HG03135 (cell line): ENCODE results near the gene ARMC6.
"Not testable (repeated sequence)": the region's sequence is repeated elsewhere in the genome, so short reads cannot be mapped to it uniquely, and the experiment has no call there.

ENCODE experiments used
- ATAC-seq: cut with Tn5 transposase; IDR thresholded peaks from one replicate; pipeline ENCODE4 v1.9.1; 2021; ENCODE audit warnings: mild to moderate bottlenecking, moderate library complexity; ENCODE audit not compliant: unreplicated experiment

The ARMC6 gene

DNA sequence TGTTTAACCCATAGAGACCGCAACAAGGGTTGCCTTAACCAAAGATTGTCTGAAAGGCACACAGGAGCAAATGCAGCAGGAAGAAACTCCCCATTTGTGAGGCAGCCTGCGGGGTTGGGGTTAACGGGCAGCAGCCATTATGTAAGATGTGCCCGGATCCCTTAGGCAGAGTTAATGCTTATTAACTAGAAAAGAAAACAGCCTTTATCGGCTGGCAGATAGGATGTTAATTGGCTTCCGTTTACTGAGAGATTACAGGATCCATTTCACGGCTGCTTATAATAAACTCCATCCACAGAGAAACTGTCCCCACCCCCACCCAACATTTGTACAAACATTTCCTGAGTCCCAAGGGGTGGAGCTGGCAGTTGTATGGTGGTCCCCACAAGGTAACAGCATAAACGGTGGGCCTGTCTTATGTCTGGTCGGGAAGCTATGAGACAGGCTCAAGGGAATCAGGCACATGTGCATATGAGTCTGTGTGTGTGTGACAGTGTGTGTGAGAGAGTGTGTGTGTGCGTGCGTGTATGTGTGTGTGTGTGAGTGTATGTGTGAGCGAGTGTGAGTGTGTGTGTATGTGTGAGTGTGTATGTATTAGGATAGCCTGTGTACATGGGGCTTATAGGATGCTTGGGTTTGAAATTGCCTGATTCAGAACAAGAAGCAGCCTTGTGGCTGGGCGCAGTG, 40.9 kb downstream of the ARMC6 start:
- ATAC-seq = no peak

DNA sequence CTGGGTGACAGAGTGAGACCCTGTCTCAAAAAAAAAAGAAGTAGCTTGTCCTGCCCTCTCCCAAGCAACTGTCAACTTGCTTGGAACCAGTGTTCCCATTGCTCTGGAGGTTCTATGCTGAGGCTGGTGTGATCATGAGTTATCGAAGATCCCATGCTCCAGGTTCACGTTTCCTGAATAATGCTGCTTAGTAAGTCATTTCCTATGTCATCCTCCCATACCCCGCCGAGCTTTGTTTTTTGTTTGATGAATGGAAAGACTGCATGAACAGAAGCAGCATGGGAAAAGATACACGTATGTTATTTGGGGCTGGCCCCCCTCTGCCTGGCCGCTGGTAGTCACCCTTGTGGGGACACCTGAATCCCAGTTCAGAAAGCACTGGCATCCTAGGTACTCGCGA, 41.7 kb downstream of the ARMC6 start:
- no peak for ATAC-seq

DNA sequence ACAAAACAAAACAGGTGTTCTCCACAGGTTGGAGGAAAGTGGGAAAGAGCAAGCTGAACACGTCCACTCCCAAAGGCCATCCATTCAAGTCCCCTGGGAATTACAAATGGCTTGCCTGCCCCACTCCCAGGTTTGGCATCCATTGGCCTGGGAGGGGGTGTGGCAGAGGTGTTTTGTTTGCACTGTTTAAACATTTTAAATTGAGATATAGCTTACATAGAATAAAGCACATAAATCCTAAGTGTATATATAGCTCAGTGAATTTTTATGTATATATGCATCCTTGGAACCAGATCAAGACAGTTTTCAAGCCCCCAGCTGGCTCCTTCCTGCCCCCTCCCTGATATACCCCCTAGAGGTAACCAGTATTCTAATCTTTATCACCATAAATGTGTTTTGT, 43.1 kb downstream of the ARMC6 start:
- no peak for ATAC-seq

DNA sequence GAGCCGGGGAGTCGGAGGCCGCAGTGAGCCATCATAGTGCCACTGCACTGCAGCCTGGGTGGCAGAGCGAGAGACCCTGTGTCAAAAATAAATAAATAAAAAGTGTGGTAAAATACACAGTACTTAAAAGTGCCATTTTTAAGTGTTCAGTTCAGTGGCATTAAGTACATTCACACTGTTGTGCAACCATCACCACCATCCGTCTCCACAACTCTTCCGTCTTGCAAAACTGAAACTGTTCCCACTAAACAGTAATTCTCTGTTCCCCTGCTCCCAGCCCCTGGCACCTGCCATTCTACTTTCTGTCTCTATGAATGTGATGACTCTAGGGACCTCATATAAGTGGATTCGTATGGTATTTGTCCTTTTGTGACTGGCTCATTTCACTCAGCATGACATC, 43.7 kb downstream of the ARMC6 start:
- ATAC-seq = no peak

DNA sequence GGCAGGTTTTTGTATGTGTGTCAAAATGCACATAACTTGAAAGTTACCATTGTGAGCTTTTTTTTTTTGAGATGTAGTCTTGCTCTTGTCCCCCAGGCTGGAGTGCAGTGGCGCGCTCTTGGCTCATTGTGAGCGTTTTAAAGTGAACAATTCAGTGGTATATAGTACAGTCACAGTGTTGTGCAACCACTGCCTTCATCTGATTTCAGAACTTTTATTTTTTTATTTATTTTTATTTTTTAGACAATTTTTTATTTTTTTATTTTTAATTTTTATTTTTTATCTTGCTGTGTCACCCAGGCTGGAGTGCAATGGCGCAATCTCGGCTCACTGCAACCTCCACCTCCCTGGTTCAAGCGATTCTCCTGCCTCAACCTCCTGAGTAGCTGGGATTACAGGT, 45.4 kb downstream of the ARMC6 start:
- ATAC-seq = no peak

DNA sequence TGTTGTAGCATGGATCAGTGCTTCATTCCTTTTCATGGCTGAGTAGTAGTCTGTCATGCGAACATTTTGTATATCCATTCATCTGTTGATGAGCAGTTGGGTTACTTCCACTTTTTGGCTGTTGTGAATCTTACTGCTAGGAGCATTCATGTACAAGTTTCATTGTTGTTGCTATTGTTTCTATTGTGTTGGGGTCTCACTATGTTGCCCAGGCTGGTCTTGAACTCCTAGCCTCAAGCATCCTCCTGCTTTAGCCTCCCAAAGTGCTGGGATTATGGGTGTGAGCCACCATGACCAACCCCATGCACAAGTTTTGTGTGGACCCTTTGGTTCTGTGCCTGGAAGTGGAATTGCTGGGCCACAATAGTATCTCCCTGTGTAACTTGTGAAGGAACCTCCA, 46.2 kb downstream of the ARMC6 start:
- no peak for ATAC-seq

DNA sequence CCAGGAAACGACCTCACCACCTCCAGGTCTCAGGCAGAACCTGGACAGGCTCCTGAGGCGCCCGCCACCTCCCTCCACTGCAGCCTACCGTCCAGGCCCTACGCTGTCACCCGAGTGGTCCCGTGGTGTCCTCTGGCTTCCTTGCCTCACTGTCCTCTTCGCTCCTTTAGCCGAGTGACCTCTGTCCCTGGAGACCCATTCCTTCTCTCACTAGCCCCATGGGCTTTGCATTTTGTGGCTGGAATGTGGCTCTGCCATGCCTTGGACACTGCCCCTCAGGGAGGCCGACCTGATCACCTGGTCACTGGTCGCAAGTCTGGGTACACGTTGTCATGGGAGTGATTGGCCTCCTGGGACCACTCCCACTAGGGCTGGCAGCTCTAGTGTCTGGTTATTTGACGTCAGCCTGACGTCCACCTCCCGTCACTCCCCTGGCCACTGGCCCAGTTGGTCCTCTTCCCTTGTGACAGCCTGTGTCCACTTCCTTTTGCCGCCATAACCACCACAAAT, 48.3 kb downstream of the ARMC6 start:
- no peak for ATAC-seq

DNA sequence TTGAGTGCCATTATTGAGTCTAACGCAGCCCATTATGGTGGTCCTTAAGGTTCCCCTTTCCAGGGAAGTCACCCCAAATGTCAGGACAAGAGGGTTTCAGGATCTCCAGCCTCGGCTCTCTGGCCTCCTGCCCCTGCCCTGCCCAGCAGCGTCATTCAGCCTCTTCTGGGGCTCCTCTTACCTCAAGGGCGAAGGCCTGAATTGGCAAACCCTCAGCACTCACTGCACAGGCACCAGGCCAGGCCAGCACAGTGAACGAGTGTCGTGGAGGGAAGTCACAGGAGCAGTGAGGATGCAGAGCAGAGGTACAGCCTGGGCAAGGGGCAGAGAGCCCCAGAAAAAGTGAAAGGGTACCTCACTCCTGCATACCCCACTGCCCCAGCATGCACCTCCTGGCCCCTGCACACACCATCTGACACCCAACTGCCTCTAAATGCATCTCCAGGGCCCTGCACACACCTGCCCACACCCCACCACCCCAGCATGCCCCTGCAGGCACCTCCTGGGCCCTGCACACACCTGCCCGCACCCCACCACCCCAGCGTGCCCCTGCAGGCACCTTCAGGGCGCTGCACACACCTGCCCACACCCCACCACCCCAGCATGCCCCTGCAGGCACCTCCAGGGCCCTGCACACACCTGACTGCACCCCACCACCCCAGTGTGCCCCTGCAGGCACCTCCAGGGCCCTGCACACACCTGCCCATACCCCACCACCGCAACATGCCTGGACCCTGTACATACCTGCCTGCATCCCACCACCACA, 50.2 kb downstream of the ARMC6 start:
- no peak for ATAC-seq

DNA sequence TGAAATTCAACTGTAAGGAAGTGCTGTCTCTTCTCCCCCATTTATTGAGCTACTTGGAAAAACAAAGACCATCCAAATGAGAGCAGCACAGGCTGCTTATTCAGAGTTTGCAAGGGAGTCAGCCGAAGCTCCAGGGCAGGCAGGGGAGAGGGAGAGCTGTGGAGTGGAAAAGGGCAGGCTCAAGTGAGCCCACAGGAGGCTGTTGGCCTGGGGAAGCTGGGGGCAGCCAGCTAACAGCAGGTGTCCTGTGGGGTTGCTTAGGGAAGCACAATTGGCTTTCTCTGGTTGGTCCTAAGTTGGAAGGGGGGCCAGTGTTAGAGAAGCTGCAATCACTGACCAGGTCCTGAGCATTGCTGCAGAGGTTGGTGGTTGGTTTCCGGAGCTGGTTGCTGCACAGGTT, 54.3 kb downstream of the ARMC6 start:
- ATAC-seq = no peak

DNA sequence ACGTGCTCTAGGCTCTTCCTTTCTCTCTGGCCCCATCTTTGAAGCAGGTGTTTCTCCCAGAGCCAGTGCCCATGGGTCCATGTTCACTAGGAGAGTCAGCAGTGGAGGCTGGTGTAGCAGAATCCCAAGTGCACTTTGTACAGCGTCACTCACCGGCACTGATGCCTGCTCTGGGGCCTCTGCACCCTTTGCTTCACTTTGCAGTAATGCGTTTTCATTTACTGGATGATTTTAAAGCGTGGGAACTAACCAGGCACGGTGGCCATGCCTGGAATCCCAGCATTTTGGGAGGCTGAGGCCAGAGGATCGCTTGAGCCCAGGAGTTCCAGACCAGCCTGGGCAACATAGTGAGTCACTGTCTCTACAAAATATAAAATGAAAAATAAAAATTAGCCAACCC, 61.1 kb downstream of the ARMC6 start:
- ATAC-seq = no peak

DNA sequence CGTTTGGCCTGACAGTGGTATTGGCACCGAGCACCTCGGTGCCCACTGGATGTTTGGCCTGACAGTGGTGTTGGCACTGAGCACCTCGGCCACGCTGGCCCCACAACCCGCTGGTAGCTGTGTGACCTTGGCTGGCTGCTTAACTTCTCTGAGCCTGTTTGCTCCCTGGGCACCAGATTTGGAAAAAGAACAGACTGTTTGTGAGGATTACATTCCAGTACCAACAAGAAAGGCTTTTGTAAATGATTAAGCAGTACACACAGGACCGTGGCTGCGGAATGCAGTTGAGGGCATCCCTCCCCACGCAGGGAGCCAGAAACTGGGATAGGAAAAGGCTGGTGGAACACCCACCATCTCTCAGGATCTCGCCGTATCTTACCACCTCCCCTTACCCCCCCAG, 62.3 kb downstream of the ARMC6 start:
- ATAC-seq = no peak

DNA sequence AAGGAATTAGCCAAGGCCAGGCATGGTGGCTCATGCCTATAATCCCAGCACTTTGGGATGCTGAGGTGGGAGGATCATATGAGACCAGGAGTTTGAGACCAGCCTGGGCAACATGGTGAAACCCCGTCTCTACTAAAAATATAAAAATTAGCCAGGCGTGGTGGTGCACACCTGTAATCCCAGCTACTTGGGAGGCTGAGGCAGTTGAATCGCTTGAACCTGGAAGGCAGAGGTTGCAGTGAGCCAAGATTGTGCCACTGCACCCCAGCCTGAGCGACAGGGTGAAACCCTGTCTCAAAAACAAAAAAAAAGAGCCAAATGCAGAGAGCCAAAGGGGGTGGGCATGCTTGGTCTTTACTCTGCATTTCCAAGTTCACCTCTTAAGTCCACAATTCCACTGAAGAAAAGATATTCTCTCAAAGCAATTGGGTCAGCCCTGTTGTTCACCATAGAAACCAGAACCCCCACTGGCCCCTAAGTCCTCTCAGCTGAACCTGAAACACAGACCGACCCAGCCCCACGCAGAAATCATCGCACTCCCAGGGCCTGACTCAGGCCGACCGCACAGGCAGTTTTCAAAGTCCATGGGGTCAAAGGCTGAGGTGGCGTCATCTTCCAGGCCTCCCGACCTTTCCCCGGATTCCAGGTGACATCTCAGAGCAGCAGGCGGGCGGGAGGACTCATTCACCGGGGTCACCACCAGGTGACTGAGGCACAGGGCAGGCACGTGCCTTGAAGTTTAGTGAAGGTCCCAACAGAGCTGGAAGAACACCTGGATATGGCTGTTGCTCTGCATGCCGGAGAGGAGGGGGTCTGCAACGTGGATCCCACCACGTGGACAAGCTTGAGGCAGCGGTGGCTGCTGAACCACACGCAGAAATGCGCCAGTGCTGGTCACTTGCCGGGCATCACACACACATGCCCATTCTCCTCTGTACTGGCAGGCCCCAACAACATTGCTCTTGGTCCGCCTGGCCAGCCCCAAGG, 63.5 kb downstream of the ARMC6 start:
- no peak for ATAC-seq

DNA sequence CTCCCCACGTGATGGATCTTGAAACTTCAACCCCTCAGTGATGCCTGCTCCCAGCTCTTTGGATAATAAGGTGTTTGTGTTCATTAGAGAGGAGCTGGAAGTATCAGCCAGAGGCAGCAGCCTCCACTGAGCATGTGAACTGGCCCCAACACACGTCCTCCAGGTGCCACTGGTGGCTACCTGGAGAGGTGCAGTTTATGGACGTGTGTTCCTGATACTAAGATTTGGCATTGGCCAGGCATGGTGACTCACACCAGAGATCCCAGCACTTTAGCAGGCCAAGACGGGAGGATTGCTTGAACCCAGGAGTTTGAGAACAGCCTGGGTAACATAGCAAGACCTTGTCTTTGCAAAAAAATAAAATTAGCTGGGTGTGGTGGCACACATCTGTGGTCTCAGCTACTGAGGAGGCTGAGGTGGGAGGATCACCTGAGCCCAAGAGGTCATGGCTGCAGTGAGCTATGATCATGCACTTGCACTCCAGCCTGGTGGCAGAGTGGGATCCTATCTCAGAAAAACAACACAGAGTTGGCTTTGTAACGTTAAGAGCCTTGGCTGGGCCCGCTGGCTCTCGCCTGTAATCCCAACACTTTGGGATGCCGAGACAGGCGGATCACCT, 64.8 kb downstream of the ARMC6 start:
- no peak for ATAC-seq

DNA sequence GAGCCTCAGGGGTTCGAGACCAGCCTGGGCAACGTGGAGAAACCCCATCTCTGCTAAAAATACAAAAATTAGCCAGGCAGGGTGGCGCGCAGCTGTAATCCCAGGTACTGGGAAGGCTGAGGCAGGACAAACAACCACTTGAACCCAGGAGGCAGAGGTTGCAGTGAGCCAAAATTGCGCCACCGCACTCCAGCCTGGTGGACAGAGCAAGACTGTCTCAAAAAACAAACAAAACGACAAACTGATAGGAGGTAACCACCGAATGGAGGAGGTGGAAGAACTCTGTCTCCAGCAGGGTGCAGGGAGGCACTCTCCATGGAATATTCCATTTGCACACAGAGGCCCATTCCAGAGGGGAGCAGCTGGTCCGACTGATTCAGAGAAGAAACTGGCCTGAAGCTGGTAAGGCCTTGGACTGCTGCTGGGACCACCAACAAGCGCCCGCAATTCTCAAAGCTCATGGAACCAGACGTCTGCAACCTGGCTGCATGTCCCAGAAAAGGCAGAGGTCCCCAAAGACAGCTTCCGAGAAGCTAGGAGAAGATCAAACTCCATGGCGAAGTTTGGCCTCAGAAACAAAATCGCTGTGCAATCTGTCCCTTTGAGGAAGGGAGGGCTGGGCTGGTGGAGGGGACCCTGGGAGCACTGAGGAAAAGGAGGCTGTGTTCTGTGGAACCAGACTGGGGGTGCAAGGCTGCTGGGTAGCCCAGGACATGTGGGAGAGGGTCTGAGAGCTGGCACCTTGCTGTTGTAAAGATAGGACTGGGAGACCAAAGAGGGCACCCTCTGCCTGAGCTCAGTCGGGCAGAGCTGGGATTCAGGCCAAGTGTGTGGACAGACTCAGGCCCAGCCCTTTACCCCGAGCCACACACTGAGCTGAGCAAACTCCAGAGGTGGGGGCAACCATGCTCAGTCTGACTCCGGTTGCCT, 65.6 kb downstream of the ARMC6 start:
- ATAC-seq = no peak

DNA sequence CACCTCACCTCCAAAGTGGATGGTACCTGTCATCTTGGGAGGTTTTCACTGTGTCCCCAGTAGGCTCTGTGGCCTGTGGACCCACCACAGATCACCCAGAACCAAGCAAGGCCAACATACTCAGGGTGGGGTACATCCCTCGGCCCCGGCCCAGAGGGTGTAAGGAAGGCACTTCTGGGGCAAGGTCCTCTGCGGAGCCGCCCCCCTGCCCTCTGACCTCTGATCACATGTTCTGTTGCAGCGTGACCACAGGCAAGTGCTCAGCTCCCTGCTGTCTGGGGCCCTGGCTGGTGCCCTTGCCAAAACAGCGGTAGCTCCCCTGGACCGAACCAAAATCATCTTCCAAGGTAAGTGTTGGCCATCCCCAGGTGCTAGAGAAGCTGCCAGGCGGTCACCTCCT, 68.1 kb downstream of the ARMC6 start:
- ATAC-seq = no peak

DNA sequence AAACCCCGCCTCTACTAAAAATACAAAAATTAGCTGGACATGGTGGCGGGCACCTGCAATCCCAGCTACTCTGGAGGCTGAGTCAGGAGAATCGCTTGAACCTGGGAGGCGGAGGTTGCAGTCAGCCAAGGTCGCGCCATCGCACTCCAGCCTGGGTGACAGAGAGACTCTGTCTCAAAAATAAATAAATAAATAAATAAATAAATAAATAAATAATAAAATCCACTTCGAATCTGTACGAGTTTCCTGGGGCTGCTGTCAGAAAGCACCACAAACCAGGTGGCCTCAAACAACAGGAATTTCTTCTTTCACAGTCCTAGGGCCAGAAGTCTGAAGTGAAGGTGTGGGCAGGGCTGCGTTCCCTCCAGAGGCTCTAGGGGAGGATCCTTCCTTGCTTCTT, 69.2 kb downstream of the ARMC6 start:
- ATAC-seq = not testable (repeated sequence)

DNA sequence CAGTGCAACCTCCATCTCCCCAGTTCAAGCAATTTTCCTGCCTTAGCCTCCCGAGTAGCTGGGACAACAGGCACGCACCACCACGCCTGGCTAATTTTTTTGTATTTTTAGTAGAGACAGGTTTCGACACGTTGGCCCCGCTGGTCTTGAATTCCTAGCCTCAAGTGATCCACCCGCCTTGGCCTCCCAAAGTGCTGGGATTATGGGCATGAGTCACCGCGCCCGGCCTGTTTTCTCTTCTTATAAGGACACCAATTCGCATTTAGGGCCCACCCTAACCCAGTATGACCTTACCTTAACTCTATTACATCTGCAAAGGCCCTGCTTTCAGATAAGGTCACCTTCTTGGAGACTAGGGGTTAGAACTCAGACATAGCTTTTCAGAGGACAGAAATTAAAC, 69.8 kb downstream of the ARMC6 start:
- no peak for ATAC-seq

DNA sequence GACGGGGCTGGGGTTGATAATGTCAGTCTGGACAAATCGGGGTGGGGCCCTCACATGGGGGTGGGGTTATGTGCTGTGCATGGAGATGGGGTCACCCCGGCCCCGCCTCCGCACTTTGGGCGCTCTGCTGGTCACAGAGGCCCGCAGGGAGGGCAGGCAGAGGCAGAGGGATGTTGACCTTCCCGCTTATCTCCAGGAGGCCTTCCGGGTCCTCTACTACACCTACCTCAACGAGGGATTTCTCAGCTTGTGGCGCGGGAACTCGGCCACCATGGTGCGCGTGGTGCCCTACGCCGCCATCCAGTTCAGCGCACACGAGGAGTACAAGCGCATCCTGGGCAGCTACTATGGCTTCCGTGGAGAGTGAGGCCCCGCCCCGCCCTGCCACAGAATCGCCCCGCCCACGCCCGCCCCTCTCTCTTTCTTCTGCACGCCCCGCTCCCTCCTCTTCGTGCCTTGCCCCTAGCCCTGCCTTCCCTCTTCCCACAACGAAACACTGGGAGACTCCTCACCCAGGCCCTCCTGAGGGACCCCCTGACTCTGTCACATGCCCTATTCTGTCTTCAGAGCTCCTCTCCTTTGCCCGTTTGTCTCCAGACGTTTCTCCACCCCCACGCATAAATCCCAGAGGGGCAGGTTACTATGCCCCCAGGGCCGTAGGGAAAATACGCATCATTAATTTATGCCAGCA, 72.1 kb downstream of the ARMC6 start:
- ATAC-seq = no peak

DNA sequence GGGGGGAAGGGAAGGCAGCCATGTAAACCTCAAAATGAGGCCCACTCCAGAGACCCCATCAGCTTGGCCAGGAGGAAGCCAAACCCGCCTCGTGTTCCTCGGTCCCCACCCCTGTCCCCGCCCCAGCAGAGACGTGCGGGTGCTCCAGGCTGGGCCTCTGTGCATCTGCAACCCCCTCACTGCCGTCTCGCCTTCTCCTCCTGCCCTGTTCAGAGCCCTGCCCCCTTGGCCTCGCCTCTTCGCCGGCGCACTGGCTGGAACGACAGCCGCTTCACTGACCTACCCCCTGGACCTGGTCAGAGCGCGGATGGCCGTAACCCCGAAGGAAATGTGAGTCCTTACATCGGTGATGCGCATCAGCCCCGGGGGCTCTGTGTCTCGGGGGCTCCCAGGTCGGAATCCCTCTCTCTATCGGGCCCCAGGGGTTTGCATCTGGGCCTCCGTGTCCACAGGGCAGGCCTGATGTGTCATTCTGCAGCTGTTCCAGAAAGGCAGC, 72.7 kb downstream of the ARMC6 start:
- ATAC-seq = no peak
